ENCODE measurements around the gene ARPC5L.
A peak's percentile ranks its signal among the peaks of the same experiment; 100 is the strongest.

The ARPC5L gene

DNA sequence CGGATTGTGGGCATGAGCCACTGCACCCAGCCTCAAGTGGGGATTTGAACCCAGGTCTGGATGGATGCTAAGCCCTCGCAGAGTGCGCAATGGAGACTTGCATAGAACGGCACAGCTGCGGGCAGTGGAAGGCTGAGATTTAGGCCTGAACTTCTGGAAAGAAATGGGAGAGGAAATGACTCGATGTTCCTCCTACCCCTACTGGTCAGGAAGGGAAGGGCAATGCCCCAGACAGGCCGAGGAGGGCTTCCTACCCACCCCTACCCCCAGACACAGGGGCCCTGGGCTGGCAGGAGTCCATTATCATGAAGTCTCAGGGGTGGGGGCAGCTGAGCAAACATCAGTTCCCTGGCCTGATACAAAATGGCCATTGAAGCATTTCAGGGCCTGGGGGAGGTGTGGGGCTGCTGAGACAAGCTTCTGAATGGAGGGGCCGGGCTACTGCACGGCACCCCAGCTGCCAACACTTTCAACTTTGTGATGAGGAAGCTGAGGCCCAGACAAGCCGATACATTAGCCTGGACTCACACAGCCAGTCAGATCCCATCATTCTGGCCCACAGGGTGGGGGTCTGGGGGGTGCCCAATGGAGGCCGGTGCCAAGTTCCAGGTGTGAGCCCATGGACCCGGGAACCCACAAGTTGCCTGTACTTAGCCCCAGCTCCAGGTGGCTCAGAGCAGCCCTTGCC is 22.2 kb upstream of the ARPC5L start:
- Histone ChIP-seq H4K20me1 (ENCODE audit: insufficient read depth, low read length, poor library complexity, severe bottlenecking) (no peaks in the 10 kb centered on the region), H3K4me2 (ENCODE audit: low read depth, low read length, poor library complexity, severe bottlenecking) (no peak overlapping the region), H3K9me2 (replicated peaks; ENCODE audit: low read depth, low read length) (no peaks in the 10 kb centered on the region), H3K36me3 (ENCODE audit: insufficient read depth, low read length) (no peaks in the 10 kb centered on the region), H3F3A (ENCODE audit: low read depth) (no peaks in the 10 kb centered on the region), H3K4me1 (ENCODE audit: insufficient read depth, low read length, poor library complexity, severe bottlenecking) (no peaks in the 10 kb centered on the region), H3K79me2 (ENCODE audit: insufficient read depth, low read length) (no peaks in the 10 kb centered on the region), H3K9me3 (ENCODE audit: insufficient read depth, low read depth, low read length) (no peaks in the 10 kb centered on the region), H3K4me3 (ENCODE audit: low read length, poor library complexity, severe bottlenecking) (no peak overlapping the region), H3K27me3 (ENCODE audit: insufficient read depth, low read length, poor library complexity, severe bottlenecking) (no peaks in the 10 kb centered on the region), H3K9ac (ENCODE audit: low read depth, low read length, poor library complexity, severe bottlenecking) (no peak overlapping the region), H2AFZ (ENCODE audit: low read length) (no peak overlapping the region)
- TF ChIP-seq, protein P1, sequence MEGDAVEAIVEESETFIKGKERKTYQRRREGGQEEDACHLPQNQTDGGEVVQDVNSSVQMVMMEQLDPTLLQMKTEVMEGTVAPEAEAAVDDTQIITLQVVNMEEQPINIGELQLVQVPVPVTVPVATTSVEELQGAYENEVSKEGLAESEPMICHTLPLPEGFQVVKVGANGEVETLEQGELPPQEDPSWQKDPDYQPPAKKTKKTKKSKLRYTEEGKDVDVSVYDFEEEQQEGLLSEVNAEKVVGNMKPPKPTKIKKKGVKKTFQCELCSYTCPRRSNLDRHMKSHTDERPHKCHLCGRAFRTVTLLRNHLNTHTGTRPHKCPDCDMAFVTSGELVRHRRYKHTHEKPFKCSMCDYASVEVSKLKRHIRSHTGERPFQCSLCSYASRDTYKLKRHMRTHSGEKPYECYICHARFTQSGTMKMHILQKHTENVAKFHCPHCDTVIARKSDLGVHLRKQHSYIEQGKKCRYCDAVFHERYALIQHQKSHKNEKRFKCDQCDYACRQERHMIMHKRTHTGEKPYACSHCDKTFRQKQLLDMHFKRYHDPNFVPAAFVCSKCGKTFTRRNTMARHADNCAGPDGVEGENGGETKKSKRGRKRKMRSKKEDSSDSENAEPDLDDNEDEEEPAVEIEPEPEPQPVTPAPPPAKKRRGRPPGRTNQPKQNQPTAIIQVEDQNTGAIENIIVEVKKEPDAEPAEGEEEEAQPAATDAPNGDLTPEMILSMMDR (conservative IDR thresholded peaks at IDR 0.05; ENCODE audit: low read length), result peak; percentile 53
- TF ChIP-seq EZH2phosphoT487 (IDR thresholded peaks at IDR 0.05; ENCODE audit: borderline replicate concordance), result no peak

DNA sequence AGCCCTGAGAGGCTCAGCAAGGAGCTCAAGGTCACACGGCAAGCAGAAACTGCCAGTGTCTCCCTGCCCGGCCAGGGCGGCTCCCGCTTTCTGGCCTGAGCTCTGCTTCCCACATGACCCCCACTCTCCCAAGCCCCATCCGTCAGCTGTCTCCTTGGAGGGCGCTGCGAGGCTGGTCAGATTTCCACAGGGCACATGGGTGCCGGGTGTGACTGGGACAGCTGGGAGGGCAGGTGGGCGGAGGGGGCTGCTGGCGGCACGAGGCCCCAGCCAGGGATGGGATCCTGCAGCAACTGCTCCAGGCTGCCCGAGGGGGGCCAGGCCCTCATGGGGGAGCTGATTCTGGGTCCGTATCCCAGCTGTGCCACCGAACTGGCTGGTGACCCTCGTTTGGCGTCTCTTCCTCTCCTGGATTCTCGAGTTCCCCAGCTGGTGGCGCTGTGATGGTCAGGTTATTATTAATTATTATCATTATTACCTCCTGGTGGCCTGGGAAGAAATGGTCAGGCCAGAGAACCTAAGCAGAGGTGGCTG is 21.6 kb upstream of the ARPC5L start:
- Histone ChIP-seq H3K9ac (ENCODE audit: low read depth, low read length, poor library complexity, severe bottlenecking) (no peak overlapping the region), H4K20me1 (ENCODE audit: insufficient read depth, low read length, poor library complexity, severe bottlenecking) (no peaks in the 10 kb centered on the region), H3K36me3 (ENCODE audit: insufficient read depth, low read length) (no peaks in the 10 kb centered on the region), H3K27me3 (ENCODE audit: insufficient read depth, low read length, poor library complexity, severe bottlenecking) (no peaks in the 10 kb centered on the region), H2AFZ (ENCODE audit: low read length) (no peak overlapping the region), H3K9me2 (replicated peaks; ENCODE audit: low read depth, low read length) (no peaks in the 10 kb centered on the region), H3F3A (ENCODE audit: low read depth) (no peaks in the 10 kb centered on the region), H3K4me1 (ENCODE audit: insufficient read depth, low read length, poor library complexity, severe bottlenecking) (no peaks in the 10 kb centered on the region), H3K79me2 (ENCODE audit: insufficient read depth, low read length) (no peaks in the 10 kb centered on the region), H3K4me2 (ENCODE audit: low read depth, low read length, poor library complexity, severe bottlenecking) (no peak overlapping the region), H3K9me3 (ENCODE audit: insufficient read depth, low read depth, low read length) (no peaks in the 10 kb centered on the region), H3K4me3 (ENCODE audit: low read length, poor library complexity, severe bottlenecking) (no peak overlapping the region)
- TF ChIP-seq EZH2phosphoT487 (IDR thresholded peaks at IDR 0.05; ENCODE audit: borderline replicate concordance), result no peak
- TF ChIP-seq, protein P1 (conservative IDR thresholded peaks at IDR 0.05; ENCODE audit: low read length), result peak; percentile 68

DNA sequence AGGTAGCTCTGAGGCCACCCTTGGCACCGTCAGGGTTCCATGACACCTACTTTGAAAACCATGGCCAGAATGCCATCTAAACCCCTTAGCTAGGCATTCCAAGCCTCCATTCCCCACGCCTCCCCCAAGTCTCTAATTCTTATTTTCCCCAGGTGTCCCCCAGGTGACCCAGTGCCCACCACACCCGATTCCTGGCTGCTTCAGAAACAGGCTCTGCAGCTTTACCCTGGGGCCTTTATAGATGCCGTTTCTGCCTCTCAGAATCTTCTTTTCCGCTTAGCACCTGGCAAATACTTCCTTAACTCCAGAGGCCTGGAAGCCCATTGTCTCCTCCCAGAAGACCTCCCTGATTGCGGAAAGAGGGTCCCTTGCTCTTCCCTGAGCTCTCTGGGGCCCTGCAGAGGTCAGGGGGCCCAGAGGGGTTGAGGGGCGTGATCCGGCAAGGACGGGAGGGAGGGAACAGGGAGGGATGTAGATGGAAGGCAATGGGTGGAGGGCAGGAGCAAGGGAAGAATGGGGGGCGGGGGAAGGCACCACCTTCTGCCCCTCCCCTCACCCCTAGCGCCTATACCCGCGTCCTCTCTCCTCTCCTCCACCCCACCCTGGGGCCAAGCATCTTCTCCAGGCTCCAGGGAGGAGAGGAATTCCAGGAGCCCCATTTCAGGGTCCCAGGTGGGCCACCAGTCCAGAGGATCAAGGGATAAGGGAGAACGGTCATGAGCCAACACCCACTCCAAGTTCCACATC is 20.7 kb upstream of the ARPC5L start:
- H3K4me2 ChIP-seq (ENCODE audit: low read depth, low read length, poor library complexity, severe bottlenecking), result no peak overlapping the region
- TF ChIP-seq, protein P1 (conservative IDR thresholded peaks at IDR 0.05; ENCODE audit: low read length), result no peak
- no peak for TF ChIP-seq EZH2phosphoT487 (IDR thresholded peaks at IDR 0.05; ENCODE audit: borderline replicate concordance)

More for the DNA sequence above, 20.7 kb upstream of the ARPC5L start:
- Histone ChIP-seq H3K27me3 (ENCODE audit: insufficient read depth, low read length, poor library complexity, severe bottlenecking) (no peaks in the 10 kb centered on the region), H3K9ac (ENCODE audit: low read depth, low read length, poor library complexity, severe bottlenecking) (no peak overlapping the region), H3K4me3 (ENCODE audit: low read length, poor library complexity, severe bottlenecking) (no peak overlapping the region), H3F3A (ENCODE audit: low read depth) (no peaks in the 10 kb centered on the region), H3K36me3 (ENCODE audit: insufficient read depth, low read length) (no peaks in the 10 kb centered on the region), H2AFZ (ENCODE audit: low read length) (no peak overlapping the region), H3K79me2 (ENCODE audit: insufficient read depth, low read length) (no peaks in the 10 kb centered on the region), H3K4me1 (ENCODE audit: insufficient read depth, low read length, poor library complexity, severe bottlenecking) (no peaks in the 10 kb centered on the region), H3K9me3 (ENCODE audit: insufficient read depth, low read depth, low read length) (no peaks in the 10 kb centered on the region), H3K9me2 (replicated peaks; ENCODE audit: low read depth, low read length) (no peaks in the 10 kb centered on the region), H4K20me1 (ENCODE audit: insufficient read depth, low read length, poor library complexity, severe bottlenecking) (no peaks in the 10 kb centered on the region)

Data from Loucy (cell line).